ENCODE measurements around the gene CPEB4. TPM values are rescaled to one million over a fixed set of nuclear protein-coding genes. Genes with fewer than 3 reads are reported as not detected.

CPEB4 gene
- total RNA-seq, 1 donor from 2014 or later = 19.5 TPM

DNA sequence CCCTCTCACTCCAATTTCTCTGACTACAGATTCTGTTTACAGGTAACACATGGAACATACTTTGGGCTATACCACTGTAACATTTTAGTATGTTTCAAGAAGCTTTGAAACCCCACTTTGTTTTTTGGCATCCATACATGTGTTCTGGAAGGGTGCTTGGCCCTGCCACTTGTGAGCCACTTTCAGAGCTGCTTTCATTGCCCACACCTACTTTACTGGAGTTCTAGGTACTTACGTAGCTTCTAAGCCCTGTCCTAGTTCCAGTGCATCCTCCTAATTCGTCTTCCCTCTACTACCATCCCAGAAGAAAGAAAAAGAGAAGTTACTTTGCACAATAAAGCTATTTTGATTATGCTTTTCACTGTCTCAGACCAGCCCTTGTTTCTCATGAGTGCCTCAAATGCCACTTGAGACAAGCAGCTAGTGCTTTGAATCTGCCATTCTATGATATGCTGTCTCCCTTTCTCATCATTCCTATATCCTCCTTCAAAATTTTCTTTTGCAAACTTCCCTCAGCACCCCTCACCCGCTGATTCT is 74.4 kb downstream of the CPEB4 start:
- no peak overlapping the region for H3K4me3 Mint-ChIP-seq (ENCODE audit: unreplicated experiment)
- no peak overlapping the region for H3K27ac Mint-ChIP-seq (ENCODE audit: unreplicated experiment)
- DNase-seq (ENCODE audit: low spot score) = no peak

DNA sequence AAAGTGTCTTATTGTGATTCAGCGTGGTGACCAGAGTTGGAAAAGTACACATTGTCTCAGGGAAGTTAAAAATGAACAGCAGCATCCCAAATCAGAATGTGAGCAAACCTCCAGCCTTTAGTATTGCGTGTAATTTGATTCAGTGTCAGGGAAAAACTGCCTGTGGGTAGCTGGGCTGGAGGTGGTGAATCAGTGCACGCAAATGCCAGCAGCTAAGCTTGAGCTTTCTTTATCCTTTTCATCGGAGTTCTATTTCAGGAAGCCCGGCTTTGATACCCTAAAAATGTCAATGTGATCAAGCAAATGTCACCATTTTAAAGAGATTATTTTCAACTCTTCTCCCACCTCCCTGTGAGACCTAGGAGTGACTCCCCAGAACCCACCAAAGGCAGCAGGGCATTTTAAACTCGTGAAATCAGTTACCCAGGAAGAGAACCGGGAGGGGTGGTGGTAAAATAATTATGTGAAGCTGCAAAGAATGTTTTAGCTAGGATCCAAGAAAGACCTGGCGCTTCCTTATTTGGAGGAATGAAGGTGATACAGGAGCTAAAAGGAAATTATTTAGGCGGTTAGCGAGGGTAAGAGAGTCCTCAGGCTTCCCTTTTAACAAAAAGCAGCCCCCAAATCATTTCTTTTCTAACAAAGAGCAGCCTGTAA is 75.2 kb downstream of the CPEB4 start:
- Mint-ChIP-seq H3K36me3 (ENCODE audit: low read depth, unreplicated experiment) (no peaks in the 10 kb centered on the region), H3K4me1 (ENCODE audit: unreplicated experiment) (peaks cover 13% of the 10 kb centered on the region), H3K27me3 (ENCODE audit: unreplicated experiment) (peaks cover 4% of the 10 kb centered on the region), H3K27ac (ENCODE audit: unreplicated experiment) (peak overlapping the region; percentile 85), H3K4me3 (ENCODE audit: unreplicated experiment) (peak overlapping the region; percentile 42), H3K9me3 (ENCODE audit: unreplicated experiment) (no peaks in the 10 kb centered on the region)
- DNase-seq (ENCODE audit: low spot score) = no peak
- TF ChIP-seq, protein P1, sequence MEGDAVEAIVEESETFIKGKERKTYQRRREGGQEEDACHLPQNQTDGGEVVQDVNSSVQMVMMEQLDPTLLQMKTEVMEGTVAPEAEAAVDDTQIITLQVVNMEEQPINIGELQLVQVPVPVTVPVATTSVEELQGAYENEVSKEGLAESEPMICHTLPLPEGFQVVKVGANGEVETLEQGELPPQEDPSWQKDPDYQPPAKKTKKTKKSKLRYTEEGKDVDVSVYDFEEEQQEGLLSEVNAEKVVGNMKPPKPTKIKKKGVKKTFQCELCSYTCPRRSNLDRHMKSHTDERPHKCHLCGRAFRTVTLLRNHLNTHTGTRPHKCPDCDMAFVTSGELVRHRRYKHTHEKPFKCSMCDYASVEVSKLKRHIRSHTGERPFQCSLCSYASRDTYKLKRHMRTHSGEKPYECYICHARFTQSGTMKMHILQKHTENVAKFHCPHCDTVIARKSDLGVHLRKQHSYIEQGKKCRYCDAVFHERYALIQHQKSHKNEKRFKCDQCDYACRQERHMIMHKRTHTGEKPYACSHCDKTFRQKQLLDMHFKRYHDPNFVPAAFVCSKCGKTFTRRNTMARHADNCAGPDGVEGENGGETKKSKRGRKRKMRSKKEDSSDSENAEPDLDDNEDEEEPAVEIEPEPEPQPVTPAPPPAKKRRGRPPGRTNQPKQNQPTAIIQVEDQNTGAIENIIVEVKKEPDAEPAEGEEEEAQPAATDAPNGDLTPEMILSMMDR (IDR thresholded peaks at IDR 0.05; ENCODE audit: unreplicated experiment) = no peak

More for the DNA sequence above, 74.4 kb downstream of the CPEB4 start:
- H3K4me1 Mint-ChIP-seq (ENCODE audit: unreplicated experiment) = peaks cover 13% of the 10 kb centered on the region
- H3K9me3 Mint-ChIP-seq (ENCODE audit: unreplicated experiment) = no peaks in the 10 kb centered on the region
- H3K27me3 Mint-ChIP-seq (ENCODE audit: unreplicated experiment) = peaks cover 4% of the 10 kb centered on the region
- no peaks in the 10 kb centered on the region for H3K36me3 Mint-ChIP-seq (ENCODE audit: low read depth, unreplicated experiment)
- TF ChIP-seq, protein P1 (IDR thresholded peaks at IDR 0.05; ENCODE audit: unreplicated experiment) = no peak

DNA sequence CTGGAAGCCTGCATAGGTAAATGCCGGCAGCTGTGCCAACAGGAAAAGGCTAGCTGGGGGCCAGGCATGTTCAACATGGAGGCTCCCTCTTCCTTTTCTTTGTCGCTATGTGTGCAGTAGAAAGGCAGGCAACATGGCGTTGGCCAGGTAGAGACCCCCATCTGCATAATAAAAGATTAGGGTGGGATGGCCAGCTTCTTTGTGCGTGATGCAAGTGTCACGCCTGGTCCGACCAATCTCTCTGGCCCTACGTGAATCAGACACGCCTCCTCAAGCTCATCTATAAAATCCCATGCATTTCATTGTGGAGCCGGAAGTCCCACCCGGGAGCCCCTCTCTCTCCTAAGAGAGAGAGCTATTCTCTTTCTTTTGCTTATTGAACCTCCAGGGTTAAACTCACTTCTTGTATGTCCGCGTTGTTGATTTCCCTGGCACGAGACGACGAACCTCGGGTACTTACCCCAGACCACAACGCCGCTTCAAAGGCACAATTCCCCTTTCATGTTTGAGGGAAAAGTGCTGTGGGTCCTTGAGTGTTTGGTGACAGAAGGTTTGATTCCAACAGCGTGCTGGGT is 75.8 kb downstream of the CPEB4 start:
- TF ChIP-seq, protein P1 (IDR thresholded peaks at IDR 0.05; ENCODE audit: unreplicated experiment) = no peak
- H3K4me3 Mint-ChIP-seq (ENCODE audit: unreplicated experiment) = no peak overlapping the region
- no peaks in the 10 kb centered on the region for H3K36me3 Mint-ChIP-seq (ENCODE audit: low read depth, unreplicated experiment)
- H3K4me1 Mint-ChIP-seq (ENCODE audit: unreplicated experiment) = peaks cover 13% of the 10 kb centered on the region
- no peak overlapping the region for H3K27ac Mint-ChIP-seq (ENCODE audit: unreplicated experiment)
- H3K27me3 Mint-ChIP-seq (ENCODE audit: unreplicated experiment) = peaks cover 4% of the 10 kb centered on the region
- no peak for DNase-seq (ENCODE audit: low spot score)
- no peaks in the 10 kb centered on the region for H3K9me3 Mint-ChIP-seq (ENCODE audit: unreplicated experiment)

DNA sequence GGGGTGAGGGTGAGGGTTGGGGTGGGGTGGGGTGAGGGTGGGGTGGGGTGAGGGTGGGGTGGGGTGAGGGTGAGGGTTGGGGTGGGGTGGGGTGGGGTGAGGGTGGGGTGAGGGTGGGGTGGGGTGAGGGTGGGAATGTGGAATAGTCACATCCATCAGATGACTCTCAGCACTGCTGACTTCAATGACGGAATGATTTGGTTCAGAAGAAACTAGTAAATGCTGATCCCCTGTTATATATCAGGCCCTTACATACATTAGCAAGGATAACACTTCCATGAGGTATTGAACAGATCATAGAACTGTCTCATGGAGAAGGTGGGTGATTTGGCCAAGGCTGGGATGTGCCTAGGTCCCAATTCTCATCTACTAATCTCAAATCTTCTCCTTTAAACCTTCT is 76.4 kb downstream of the CPEB4 start:
- Mint-ChIP-seq H3K27ac (ENCODE audit: unreplicated experiment) (no peak overlapping the region), H3K27me3 (ENCODE audit: unreplicated experiment) (peaks cover 7% of the 10 kb centered on the region), H3K9me3 (ENCODE audit: unreplicated experiment) (no peaks in the 10 kb centered on the region), H3K36me3 (ENCODE audit: low read depth, unreplicated experiment) (no peaks in the 10 kb centered on the region), H3K4me1 (ENCODE audit: unreplicated experiment) (peaks cover 13% of the 10 kb centered on the region), H3K4me3 (ENCODE audit: unreplicated experiment) (no peak overlapping the region)
- DNase-seq (ENCODE audit: low spot score) = no peak
- TF ChIP-seq, protein P1 (IDR thresholded peaks at IDR 0.05; ENCODE audit: unreplicated experiment) = no peak

DNA sequence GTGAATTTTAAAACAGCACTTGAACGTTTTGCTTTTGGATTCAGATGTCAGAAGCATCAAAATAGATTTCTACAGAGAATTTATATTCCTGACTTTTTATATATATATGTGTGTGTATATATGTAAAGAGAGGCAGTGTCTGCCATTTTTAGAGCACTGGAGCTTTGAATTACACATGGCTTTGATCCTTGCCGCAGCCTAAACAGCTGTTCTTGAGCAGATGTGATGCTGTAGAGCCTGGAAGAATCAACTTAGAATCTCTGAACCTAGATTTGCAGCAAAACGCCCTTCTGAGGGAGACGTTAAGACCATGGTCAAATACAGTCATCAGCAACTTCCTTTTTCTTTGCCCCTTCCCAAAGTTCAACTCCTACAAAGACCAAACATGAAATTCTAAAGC is 79.1 kb downstream of the CPEB4 start:
- no peak overlapping the region for H3K4me3 Mint-ChIP-seq (ENCODE audit: unreplicated experiment)
- peaks cover 13% of the 10 kb centered on the region for H3K4me1 Mint-ChIP-seq (ENCODE audit: unreplicated experiment)
- no peak overlapping the region for H3K27ac Mint-ChIP-seq (ENCODE audit: unreplicated experiment)
- TF ChIP-seq, protein P1 (IDR thresholded peaks at IDR 0.05; ENCODE audit: unreplicated experiment) = no peak
- no peaks in the 10 kb centered on the region for H3K9me3 Mint-ChIP-seq (ENCODE audit: unreplicated experiment)
- peaks cover 7% of the 10 kb centered on the region for H3K27me3 Mint-ChIP-seq (ENCODE audit: unreplicated experiment)
- H3K36me3 Mint-ChIP-seq (ENCODE audit: low read depth, unreplicated experiment) = no peaks in the 10 kb centered on the region
- no peak for DNase-seq (ENCODE audit: low spot score)

All from endothelial cell (in vitro differentiated cells).